ENCODE data around the gene NKPD1. TPM values are rescaled to one million over a fixed set of nuclear protein-coding genes. Genes with fewer than 3 reads are reported as not detected.

The NKPD1 gene
- total RNA-seq: 0.85 and 0.96 TPM in 2 replicates

GRCh38 chr19:45160870-45161737, at the start of gene NKPD1:
TSS of gene NKPD1 (minus strand) at chr19:45160982. CDS start at chr19:45160150, 832 bp downstream.

GRCh38 chr19:45178262-45179071, 17.7 kb upstream of the NKPD1 start, which contains the start of gene BLOC1S3:
TSS of gene BLOC1S3 (plus strand) at chr19:45178784. CDS start at chr19:45179297, 513 bp downstream.

DNA sequence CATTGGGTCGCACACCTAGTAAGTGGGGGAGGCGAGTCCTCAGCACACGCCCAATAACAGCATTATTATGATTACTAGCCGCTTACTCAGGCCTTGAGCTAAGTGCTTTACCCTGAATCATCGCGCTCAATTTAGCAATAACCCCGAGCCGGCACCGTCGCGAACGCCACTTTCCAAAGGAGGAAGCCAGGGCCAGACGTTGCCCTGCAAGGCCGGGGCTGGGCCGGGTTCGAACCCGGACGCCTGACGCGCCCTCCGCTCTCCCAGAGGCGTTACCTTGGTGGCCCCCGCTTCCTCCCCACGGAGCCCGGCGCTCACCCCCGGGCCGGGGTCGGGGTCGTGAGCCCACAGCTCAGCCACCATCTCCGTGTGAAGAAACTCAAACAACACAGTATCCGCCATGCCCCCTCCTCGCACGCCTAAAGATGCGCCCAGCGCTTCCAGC, 17.1 kb upstream of the NKPD1 start, which contains the start of gene TRAPPC6A:
TRAPPC6A (minus strand) TSS at position 421 of the 445 bp plus-strand sequence; CDS start at position 402, 19 bp downstream.

Other genes with a start within 250 kb of the NKPD1 start
- 3.4 and 4.3 TPM in 2 replicates for gene APOC1, start 246.4 kb downstream of the NKPD1 start, total RNA-seq
- not detected in 2 replicates for gene APOC4, start 218.7 kb downstream of the NKPD1 start, total RNA-seq
- not detected in 2 replicates for gene APOC2, start 214.9 kb downstream of the NKPD1 start, total RNA-seq
- 37.3 and 43.9 TPM in 2 replicates for gene CLPTM1, start 205.6 kb downstream of the NKPD1 start, total RNA-seq
- 3.0 and 23.9 TPM in 2 replicates for gene RELB, start 159.5 kb downstream of the NKPD1 start, total RNA-seq
- gene CLASRP, start 121.9 kb downstream of the NKPD1 start, total RNA-seq: 6.3 and 9.0 TPM in 2 replicates
- 0.48 and 0.64 TPM in 2 replicates for gene ZNF296, start 84.5 kb downstream of the NKPD1 start, total RNA-seq
- gene GEMIN7, start 81.7 kb downstream of the NKPD1 start, total RNA-seq: 30.9 and 47.0 TPM in 2 replicates
- 42.0 and 43.6 TPM in 2 replicates for gene PPP1R37, start 67.8 kb downstream of the NKPD1 start, total RNA-seq
- gene TRAPPC6A, start 17.3 kb upstream of the NKPD1 start, total RNA-seq: 17.7 and 21.4 TPM in 2 replicates
- 8.2 and 11.1 TPM in 2 replicates for gene BLOC1S3, start 17.8 kb upstream of the NKPD1 start, total RNA-seq
- gene EXOC3L2, start 84.4 kb upstream of the NKPD1 start, total RNA-seq: 0.24 and 0.64 TPM in 2 replicates
- 10.0 and 12.8 TPM in 2 replicates for gene MARK4, start 90.3 kb upstream of the NKPD1 start, total RNA-seq
- not detected in 2 replicates for gene CKM, start 161.9 kb upstream of the NKPD1 start, total RNA-seq
- 82.5 and 101 TPM in 2 replicates for gene KLC3, start 179.8 kb upstream of the NKPD1 start, total RNA-seq
- gene ERCC2, start 209.6 kb upstream of the NKPD1 start, total RNA-seq: 6.0 and 10.1 TPM in 2 replicates
- 20.5 and 21.3 TPM in 2 replicates for gene PPP1R13L, start 244.1 kb upstream of the NKPD1 start, total RNA-seq
- gene POLR1G, start 245.7 kb upstream of the NKPD1 start, total RNA-seq: 23.9 and 25.2 TPM in 2 replicates